Activated gamma-delta T cell treated with Interleukin-2 at 50 U/mL for 16 hours (primary cell): Measurements from ENCODE around the gene FAM171A2.
A peak's percentile ranks its signal among the peaks of the same experiment; 100 is the strongest.
"Not testable (repeated sequence)": the region's sequence is repeated elsewhere in the genome, so short reads cannot be mapped to it uniquely, and the experiment has no call there.

Source experiments
- DNase-seq: peaks from one replicate; pipeline ENCODE4 v3.0.0-alpha.2; 2020

The FAM171A2 gene

DNA sequence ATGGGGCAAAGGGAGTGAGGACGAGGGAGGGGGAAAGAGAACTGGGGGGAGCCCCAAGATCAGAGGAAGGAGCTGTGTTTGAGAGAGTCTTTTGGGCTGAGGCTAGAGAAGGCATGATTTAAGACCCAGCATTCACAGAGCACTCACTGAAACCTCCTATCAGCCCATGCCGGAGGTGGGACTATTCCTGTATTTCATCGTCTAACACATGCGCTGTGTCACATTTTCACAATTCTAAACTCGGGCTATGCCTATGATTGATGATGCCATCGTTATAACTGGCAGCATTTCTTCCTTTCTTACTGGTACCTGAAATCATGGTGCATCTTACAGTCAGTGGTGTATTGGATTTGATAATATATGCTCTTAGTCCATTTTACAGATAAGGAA, 3.5 kb downstream of the FAM171A2 start:
- DNase-seq = no peak

GRCh38 chr17:44359458-44360143, 4.1 kb downstream of the FAM171A2 start:
- no peak for DNase-seq

GRCh38 chr17:44359006-44359405, 4.6 kb downstream of the FAM171A2 start:
- no peak for DNase-seq

GRCh38 chr17:44358066-44358465, 5.6 kb downstream of the FAM171A2 start:
- DNase-seq = no peak

DNA sequence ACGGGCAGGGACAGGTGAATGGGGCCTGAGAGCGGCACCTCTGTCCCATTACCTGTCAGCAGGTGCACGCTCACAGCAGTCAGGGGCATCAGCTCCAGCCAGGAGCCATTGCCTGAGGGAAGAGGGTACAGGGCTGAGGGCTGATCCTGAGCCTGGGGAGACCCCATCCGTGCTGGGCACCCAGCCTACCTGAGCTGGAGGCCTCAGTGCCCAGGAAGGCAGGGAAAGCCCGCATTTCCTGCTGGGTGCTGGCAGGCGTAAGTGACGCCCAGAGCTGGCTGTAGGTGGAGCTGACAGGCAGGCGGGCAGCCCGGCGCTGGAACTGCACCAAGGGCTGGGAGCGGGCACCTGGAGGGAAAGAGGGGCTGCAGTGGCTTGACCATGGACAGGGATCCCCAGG, 7.4 kb downstream of the FAM171A2 start:
- DNase-seq = no peak

- DNase-seq = no peak
Measured at GRCh38 chr17:44355642-44356099, 8.0 kb downstream of the FAM171A2 start.

- peak; percentile 58 for DNase-seq
Measured at GRCh38 chr17:44354582-44355561, 8.8 kb downstream of the FAM171A2 start.

GRCh38 chr17:44353672-44354331, 9.9 kb downstream of the FAM171A2 start:
- no peak for DNase-seq

- DNase-seq = no peak
Measured at GRCh38 chr17:44352828-44353671, 10.6 kb downstream of the FAM171A2 start.

DNA sequence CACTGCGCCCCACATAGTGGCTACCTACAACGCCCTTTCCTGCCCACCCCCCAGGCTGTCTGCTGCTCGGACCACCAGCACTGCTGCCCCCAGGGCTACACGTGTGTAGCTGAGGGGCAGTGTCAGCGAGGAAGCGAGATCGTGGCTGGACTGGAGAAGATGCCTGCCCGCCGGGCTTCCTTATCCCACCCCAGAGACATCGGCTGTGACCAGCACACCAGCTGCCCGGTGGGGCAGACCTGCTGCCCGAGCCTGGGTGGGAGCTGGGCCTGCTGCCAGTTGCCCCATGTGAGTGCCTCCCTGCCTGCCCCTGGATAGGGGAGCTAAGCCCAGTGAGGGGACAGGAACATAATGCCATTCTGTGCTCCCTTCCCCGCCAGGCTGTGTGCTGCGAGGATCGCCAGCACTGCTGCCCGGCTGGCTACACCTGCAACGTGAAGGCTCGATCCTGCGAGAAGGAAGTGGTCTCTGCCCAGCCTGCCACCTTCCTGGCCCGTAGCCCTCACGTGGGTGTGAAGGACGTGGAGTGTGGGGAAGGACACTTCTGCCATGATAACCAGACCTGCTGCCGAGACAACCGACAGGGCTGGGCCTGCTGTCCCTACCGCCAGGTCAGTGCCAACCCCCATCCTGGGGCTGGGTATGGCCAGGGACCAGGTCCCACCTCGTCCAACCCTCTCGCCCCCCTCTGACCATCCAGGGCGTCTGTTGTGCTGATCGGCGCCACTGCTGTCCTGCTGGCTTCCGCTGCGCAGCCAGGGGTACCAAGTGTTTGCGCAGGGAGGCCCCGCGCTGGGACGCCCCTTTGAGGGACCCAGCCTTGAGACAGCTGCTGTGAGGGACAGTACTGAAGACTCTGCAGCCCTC, 11.5 kb downstream of the FAM171A2 start:
- no peak for DNase-seq

DNA sequence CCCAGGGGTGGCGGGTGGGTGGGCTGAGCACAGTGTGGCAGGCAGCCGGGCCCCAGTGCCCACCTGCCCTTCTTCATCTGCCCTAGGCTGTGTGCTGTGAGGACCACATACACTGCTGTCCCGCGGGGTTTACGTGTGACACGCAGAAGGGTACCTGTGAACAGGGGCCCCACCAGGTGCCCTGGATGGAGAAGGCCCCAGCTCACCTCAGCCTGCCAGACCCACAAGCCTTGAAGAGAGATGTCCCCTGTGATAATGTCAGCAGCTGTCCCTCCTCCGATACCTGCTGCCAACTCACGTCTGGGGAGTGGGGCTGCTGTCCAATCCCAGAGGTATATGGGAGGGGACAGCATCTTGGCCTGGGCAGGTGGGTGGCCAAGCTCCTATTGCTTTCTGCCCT, 12.2 kb downstream of the FAM171A2 start:
- no peak for DNase-seq

DNA sequence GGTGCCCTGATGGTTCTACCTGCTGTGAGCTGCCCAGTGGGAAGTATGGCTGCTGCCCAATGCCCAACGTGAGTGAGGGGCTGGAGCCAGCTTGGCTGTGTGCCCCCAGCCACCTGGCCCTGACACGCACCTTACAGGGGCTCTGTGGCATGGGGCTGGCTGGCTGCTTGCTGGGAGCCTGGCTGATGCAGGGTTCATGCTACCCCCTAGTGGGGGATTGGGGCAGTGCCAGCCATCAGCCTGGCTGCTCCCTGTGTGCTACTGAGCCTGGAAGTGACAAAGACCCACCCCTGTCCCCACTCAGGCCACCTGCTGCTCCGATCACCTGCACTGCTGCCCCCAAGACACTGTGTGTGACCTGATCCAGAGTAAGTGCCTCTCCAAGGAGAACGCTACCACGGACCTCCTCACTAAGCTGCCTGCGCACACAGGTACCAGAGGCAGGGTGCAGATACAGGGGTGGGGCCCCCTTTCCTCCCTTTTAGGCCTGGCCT, 12.9 kb downstream of the FAM171A2 start:
- peak; percentile 66 for DNase-seq

GRCh38 chr17:44349553-44350070, 14.0 kb downstream of the FAM171A2 start:
- DNase-seq = no peak

- no peak for DNase-seq
Measured at GRCh38 chr17:44348988-44349364, 14.7 kb downstream of the FAM171A2 start.

DNA sequence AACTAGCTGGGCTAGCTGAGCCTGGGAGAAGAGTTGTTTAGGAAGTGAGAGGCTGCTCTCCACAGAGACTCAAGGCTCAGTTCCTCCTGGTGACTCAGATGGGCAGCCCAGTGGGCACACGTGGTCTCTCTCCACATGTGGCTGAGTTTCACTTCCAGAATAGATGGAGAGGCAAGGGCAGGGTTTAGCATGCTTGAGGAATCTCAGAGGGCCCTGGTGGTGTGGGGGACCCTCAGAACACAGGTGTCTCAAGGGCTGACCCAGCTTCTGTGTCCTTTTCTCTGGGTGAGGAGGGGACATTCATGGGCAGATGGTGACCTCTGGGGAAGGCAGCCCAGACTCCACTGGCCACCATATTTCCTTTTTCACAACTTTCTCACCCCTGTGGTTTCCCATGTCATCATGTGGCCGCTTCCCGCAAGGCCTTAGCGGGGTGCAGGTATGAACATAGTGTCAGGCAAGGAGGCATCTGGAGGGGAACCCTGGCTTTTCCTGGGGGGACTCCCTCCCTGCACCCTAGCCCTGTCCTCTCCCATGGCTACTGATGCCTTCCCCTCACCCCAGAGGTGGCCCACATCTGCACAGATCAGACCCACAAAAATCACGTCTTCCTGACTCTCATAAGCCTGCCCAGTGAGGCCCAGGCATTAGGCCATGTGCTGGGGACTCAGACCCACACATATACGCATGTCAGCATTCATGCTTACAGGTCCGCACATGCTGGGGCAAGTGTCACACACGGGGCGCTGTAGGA, 15.2 kb downstream of the FAM171A2 start:
- DNase-seq = no peak

- not testable (repeated sequence) for DNase-seq
Measured at GRCh38 chr17:44347206-44348055, 16.2 kb downstream of the FAM171A2 start.

DNA sequence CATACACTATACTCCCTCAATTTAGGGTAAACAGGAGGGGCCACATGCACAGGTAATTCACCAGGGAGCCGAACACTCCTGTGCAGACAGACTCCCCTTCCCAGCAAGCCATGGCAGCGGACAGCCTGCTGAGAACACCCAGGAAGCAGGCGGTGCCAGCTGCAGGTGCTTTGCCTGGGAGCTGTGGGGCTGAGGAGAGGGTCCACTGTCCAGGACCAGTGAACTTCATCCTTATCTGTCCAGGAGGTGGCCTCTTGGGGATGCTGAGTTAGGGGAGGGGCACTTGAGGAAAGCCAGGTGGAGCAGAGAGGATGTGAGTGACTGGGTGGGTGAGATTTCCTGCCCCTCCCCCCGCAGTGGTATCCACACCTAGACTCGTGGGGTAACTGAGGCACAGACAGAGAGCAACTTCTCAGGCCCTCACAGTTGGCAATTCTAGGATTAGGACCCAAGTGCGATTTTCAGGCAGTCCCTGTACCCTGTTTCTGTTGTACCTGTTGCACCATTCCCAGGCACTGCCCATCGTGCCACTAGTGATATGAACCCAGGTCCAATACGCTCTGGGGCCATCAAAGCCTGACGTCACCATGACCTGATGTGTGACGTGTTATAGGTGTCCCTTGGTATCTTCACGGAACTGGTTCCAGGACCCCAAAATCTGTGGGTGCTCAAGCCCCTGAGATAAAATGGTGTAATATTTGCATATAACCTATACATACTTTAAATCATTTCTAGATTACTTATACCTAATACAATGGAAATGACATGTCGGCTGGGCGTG, 17.4 kb downstream of the FAM171A2 start:
- no peak for DNase-seq

DNA sequence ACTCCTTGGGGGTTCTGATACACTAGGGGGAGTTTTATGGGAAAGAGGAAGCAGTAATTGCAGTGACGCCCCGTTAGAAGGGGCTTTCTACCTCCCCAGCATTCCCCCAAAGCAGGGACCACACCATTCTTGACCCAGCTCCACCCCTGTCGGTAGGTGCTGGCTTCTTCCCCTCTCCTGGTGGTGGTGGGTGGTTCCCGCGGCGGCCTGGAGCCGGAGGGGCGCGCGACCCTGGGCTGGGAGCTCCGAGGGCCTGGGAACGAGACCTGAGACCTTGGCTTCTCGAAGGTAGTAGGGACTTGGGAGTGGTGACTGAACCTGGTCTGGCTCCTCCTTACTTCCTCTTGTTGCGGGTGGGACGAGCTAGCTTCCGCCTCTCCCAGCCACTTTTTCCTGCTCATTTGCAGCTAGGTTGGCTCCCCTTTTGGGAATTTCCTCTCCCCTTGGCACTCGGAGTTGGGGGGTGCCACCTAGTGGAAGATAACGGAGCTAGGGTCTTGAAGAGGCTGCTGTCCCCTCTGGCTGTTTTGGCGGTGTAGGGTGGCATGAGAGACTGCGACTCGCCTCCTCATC, 18.1 kb downstream of the FAM171A2 start:
- DNase-seq = peak; percentile 47
